Measurements from ENCODE around the gene PRRX2.

PRRX2 gene

DNA sequence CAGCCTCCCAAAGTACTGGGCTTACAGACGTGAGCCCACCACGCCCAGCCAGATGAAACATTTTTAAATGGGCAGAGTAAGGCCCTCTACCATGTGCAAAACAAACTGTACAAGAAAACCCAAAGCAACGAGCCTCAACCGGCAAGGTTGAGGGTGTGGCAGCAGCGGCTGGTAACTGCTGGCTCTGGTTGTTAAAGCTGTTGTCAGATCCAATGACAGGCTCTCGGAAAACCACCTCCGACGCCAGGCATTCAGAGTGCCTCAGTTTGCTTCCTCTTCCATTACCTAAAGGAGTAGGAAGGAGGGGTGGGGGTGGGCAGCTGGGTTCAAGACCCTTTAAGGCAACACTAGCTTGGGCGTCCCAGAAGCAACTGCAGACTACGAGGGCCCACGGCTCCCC is 21.1 kb upstream of the PRRX2 start:
- no peak for ATAC-seq
- no peak for TF ChIP-seq SNAI2 (CRISPR knock-in tag; IDR thresholded peaks at IDR 0.05)
- TF ChIP-seq CSDC2 (CRISPR knock-in tag; IDR thresholded peaks at IDR 0.05), result no peak
- TF ChIP-seq ARNTL (CRISPR knock-in tag; IDR thresholded peaks at IDR 0.05; ENCODE audit: borderline replicate concordance, low read depth), result no peak
- TF ChIP-seq, protein P1, sequence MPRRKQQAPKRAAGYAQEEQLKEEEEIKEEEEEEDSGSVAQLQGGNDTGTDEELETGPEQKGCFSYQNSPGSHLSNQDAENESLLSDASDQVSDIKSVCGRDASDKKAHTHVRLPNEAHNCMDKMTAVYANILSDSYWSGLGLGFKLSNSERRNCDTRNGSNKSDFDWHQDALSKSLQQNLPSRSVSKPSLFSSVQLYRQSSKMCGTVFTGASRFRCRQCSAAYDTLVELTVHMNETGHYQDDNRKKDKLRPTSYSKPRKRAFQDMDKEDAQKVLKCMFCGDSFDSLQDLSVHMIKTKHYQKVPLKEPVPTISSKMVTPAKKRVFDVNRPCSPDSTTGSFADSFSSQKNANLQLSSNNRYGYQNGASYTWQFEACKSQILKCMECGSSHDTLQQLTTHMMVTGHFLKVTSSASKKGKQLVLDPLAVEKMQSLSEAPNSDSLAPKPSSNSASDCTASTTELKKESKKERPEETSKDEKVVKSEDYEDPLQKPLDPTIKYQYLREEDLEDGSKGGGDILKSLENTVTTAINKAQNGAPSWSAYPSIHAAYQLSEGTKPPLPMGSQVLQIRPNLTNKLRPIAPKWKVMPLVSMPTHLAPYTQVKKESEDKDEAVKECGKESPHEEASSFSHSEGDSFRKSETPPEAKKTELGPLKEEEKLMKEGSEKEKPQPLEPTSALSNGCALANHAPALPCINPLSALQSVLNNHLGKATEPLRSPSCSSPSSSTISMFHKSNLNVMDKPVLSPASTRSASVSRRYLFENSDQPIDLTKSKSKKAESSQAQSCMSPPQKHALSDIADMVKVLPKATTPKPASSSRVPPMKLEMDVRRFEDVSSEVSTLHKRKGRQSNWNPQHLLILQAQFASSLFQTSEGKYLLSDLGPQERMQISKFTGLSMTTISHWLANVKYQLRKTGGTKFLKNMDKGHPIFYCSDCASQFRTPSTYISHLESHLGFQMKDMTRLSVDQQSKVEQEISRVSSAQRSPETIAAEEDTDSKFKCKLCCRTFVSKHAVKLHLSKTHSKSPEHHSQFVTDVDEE (CRISPR knock-in tag; IDR thresholded peaks at IDR 0.05), result no peak
- TF ChIP-seq TCF4 (CRISPR knock-in tag; IDR thresholded peaks at IDR 0.05; ENCODE audit: borderline replicate concordance), result no peak
- no peak for TF ChIP-seq ZC3H10 (CRISPR knock-in tag; IDR thresholded peaks at IDR 0.05)
- TF ChIP-seq, protein P2, sequence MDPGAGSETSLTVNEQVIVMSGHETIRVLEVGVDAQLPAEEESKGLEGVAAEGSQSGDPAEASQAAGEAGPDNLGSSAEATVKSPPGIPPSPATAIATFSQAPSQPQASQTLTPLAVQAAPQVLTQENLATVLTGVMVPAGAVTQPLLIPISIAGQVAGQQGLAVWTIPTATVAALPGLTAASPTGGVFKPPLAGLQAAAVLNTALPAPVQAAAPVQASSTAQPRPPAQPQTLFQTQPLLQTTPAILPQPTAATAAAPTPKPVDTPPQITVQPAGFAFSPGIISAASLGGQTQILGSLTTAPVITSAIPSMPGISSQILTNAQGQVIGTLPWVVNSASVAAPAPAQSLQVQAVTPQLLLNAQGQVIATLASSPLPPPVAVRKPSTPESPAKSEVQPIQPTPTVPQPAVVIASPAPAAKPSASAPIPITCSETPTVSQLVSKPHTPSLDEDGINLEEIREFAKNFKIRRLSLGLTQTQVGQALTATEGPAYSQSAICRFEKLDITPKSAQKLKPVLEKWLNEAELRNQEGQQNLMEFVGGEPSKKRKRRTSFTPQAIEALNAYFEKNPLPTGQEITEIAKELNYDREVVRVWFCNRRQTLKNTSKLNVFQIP (CRISPR knock-in tag; IDR thresholded peaks at IDR 0.05; ENCODE audit: borderline replicate concordance, low read depth), result no peak
- TF ChIP-seq, protein P3, sequence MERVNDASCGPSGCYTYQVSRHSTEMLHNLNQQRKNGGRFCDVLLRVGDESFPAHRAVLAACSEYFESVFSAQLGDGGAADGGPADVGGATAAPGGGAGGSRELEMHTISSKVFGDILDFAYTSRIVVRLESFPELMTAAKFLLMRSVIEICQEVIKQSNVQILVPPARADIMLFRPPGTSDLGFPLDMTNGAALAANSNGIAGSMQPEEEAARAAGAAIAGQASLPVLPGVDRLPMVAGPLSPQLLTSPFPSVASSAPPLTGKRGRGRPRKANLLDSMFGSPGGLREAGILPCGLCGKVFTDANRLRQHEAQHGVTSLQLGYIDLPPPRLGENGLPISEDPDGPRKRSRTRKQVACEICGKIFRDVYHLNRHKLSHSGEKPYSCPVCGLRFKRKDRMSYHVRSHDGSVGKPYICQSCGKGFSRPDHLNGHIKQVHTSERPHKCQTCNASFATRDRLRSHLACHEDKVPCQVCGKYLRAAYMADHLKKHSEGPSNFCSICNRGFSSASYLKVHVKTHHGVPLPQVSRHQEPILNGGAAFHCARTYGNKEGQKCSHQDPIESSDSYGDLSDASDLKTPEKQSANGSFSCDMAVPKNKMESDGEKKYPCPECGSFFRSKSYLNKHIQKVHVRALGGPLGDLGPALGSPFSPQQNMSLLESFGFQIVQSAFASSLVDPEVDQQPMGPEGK (CRISPR knock-in tag; IDR thresholded peaks at IDR 0.05; ENCODE audit: borderline replicate concordance), result no peak
- TF ChIP-seq ZFP30 (CRISPR knock-in tag; IDR thresholded peaks at IDR 0.05), result no peak
- no peak for TF ChIP-seq ZNF8 (CRISPR knock-in tag; IDR thresholded peaks at IDR 0.05)
- TF ChIP-seq, protein P4, sequence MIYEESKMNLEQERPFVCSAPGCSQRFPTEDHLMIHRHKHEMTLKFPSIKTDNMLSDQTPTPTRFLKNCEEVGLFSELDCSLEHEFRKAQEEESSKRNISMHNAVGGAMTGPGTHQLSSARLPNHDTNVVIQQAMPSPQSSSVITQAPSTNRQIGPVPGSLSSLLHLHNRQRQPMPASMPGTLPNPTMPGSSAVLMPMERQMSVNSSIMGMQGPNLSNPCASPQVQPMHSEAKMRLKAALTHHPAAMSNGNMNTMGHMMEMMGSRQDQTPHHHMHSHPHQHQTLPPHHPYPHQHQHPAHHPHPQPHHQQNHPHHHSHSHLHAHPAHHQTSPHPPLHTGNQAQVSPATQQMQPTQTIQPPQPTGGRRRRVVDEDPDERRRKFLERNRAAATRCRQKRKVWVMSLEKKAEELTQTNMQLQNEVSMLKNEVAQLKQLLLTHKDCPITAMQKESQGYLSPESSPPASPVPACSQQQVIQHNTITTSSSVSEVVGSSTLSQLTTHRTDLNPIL (CRISPR knock-in tag; IDR thresholded peaks at IDR 0.05; ENCODE audit: low read depth), result no peak
- no peak for TF ChIP-seq ZFP3 (CRISPR knock-in tag; IDR thresholded peaks at IDR 0.05)
- TF ChIP-seq ZNF565 (CRISPR knock-in tag; conservative IDR thresholded peaks at IDR 0.05; ENCODE audit: low read depth), result no peak
- TF ChIP-seq BACH2 (CRISPR knock-in tag; IDR thresholded peaks at IDR 0.05; ENCODE audit: borderline replicate concordance), result no peak
- TF ChIP-seq, protein P5, sequence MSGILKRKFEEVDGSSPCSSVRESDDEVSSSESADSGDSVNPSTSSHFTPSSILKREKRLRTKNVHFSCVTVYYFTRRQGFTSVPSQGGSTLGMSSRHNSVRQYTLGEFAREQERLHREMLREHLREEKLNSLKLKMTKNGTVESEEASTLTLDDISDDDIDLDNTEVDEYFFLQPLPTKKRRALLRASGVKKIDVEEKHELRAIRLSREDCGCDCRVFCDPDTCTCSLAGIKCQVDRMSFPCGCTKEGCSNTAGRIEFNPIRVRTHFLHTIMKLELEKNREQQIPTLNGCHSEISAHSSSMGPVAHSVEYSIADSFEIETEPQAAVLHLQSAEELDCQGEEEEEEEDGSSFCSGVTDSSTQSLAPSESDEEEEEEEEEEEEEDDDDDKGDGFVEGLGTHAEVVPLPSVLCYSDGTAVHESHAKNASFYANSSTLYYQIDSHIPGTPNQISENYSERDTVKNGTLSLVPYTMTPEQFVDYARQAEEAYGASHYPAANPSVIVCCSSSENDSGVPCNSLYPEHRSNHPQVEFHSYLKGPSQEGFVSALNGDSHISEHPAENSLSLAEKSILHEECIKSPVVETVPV (CRISPR knock-in tag; IDR thresholded peaks at IDR 0.05), result no peak

DNA sequence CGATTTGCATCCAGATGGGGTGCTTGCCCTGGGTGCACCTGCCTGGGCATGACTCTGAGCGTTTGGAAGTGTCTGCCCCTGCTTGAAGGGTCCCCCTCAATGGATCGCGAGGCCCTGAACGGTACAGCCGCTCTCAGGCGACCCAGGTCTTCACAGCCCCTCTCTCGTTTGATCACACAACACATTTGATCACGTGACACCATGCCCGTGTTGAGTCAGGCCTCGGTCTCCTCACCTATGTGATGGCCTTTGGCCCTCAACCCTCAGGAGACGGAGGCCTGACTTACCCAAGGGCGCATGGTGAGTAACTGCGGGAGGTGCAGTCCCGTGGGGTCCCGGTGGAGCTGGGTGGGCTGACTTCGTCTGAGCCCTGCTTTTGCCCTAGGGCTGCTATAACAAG is 20.5 kb upstream of the PRRX2 start:
- no peak for ATAC-seq
- TF ChIP-seq BACH2 (CRISPR knock-in tag; IDR thresholded peaks at IDR 0.05; ENCODE audit: borderline replicate concordance), result no peak
- TF ChIP-seq ZFP30 (CRISPR knock-in tag; IDR thresholded peaks at IDR 0.05), result no peak
- TF ChIP-seq ZNF70 (CRISPR knock-in tag; IDR thresholded peaks at IDR 0.05), result no peak
- no peak for TF ChIP-seq RARB (CRISPR knock-in tag; IDR thresholded peaks at IDR 0.05)

DNA sequence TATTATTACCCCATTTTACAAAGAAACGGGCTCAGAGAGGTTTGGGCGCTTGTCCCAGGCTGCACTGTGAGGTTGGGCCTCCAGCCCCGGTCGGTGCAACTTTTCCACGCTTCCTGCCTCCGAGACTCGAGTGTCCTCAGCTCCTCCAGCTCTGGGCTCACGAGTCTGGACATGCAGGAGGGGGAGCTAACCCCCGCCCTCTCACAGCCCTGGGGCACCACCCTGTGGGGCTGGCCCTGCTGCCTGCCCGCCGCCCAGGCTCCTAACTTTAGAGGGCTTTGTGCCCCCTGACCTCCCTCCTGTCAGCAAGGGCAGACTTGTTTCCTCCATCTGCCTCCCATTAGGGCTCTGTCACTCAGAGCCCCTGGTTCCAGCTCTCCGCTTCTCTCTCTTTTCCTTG is 19.2 kb upstream of the PRRX2 start:
- no peak for ATAC-seq
- TF ChIP-seq, protein P3 (CRISPR knock-in tag; IDR thresholded peaks at IDR 0.05; ENCODE audit: borderline replicate concordance), result no peak
- TF ChIP-seq TCF4 (CRISPR knock-in tag; IDR thresholded peaks at IDR 0.05; ENCODE audit: borderline replicate concordance) (no peak), ZFP3 (CRISPR knock-in tag; IDR thresholded peaks at IDR 0.05) (no peak), BACH2 (CRISPR knock-in tag; IDR thresholded peaks at IDR 0.05; ENCODE audit: borderline replicate concordance) (no peak), PPARA (CRISPR knock-in tag; IDR thresholded peaks at IDR 0.05; ENCODE audit: borderline replicate concordance) (no peak), ZNF565 (CRISPR knock-in tag; conservative IDR thresholded peaks at IDR 0.05; ENCODE audit: low read depth) (no peak), ZNF70 (CRISPR knock-in tag; IDR thresholded peaks at IDR 0.05) (no peak), GLIS3 (CRISPR knock-in tag; IDR thresholded peaks at IDR 0.05) (no peak), ZC3H10 (CRISPR knock-in tag; IDR thresholded peaks at IDR 0.05) (no peak)
- TF ChIP-seq, protein P2 (CRISPR knock-in tag; IDR thresholded peaks at IDR 0.05; ENCODE audit: borderline replicate concordance, low read depth), result no peak
